Measurements from ENCODE around the gene PTPRD. TPM values are rescaled to one million over a fixed set of nuclear protein-coding genes. Genes with fewer than 3 reads are reported as not detected.

PTPRD gene
- total RNA-seq, 1 experiment from 2014 or later, result not detected

- TF ChIP-seq CTCF (IDR thresholded peaks at IDR 0.05; ENCODE audit: unreplicated experiment), result no peak
- BruUV-seq (replicated peaks), result no TSS peak
- no peak for DNase-seq (ENCODE audit: unreplicated experiment)
- Mint-ChIP-seq H3K27me3 (ENCODE audit: insufficient read depth, unreplicated experiment) (no peaks in the 10 kb centered on the region), H3K27ac (ENCODE audit: low read depth, unreplicated experiment) (no peak overlapping the region), H3K9me3 (ENCODE audit: unreplicated experiment) (peaks cover 12% of the 10 kb centered on the region), H3K4me1 (ENCODE audit: insufficient read depth, unreplicated experiment) (no peaks in the 10 kb centered on the region), H3K36me3 (ENCODE audit: insufficient read depth, unreplicated experiment) (no peaks in the 10 kb centered on the region), H3K4me3 (ENCODE audit: unreplicated experiment) (no peak overlapping the region)
- ChIA-PET CTCF (no interaction called here), POLR2A (no interaction called here)
- intact Hi-C loops (cut with micrococcal nuclease), result no loop called here
Measured at GRCh38 chr9:9229269-9229668, 1383.5 kb downstream of the PTPRD start.

GRCh38 chr9:9223175-9223574, 1389.6 kb downstream of the PTPRD start:
- CTCF ChIA-PET, result no interaction called here
- POLR2A ChIA-PET, result no interaction called here
- intact Hi-C loops (cut with micrococcal nuclease), result no loop called here
- Mint-ChIP-seq H3K27ac (ENCODE audit: low read depth, unreplicated experiment) (no peak overlapping the region), H3K4me1 (ENCODE audit: insufficient read depth, unreplicated experiment) (no peaks in the 10 kb centered on the region), H3K4me3 (ENCODE audit: unreplicated experiment) (no peak overlapping the region), H3K27me3 (ENCODE audit: insufficient read depth, unreplicated experiment) (peaks cover under 1% of the 10 kb centered on the region), H3K36me3 (ENCODE audit: insufficient read depth, unreplicated experiment) (no peaks in the 10 kb centered on the region), H3K9me3 (ENCODE audit: unreplicated experiment) (no peaks in the 10 kb centered on the region)
- DNase-seq (ENCODE audit: unreplicated experiment), result no peak
- BruUV-seq (replicated peaks), result no TSS peak
- TF ChIP-seq CTCF (IDR thresholded peaks at IDR 0.05; ENCODE audit: unreplicated experiment), result no peak

GRCh38 chr9:9222730-9223129, 1390.1 kb downstream of the PTPRD start:
- Mint-ChIP-seq H3K4me3 (ENCODE audit: unreplicated experiment) (no peak overlapping the region), H3K27ac (ENCODE audit: low read depth, unreplicated experiment) (no peak overlapping the region), H3K36me3 (ENCODE audit: insufficient read depth, unreplicated experiment) (no peaks in the 10 kb centered on the region), H3K9me3 (ENCODE audit: unreplicated experiment) (no peaks in the 10 kb centered on the region), H3K27me3 (ENCODE audit: insufficient read depth, unreplicated experiment) (peaks cover 5% of the 10 kb centered on the region), H3K4me1 (ENCODE audit: insufficient read depth, unreplicated experiment) (no peaks in the 10 kb centered on the region)
- BruUV-seq (replicated peaks), result no TSS peak
- no peak for TF ChIP-seq CTCF (IDR thresholded peaks at IDR 0.05; ENCODE audit: unreplicated experiment)
- intact Hi-C loops (cut with micrococcal nuclease), result no loop called here
- POLR2A ChIA-PET, result no interaction called here
- CTCF ChIA-PET, result no interaction called here
- no peak for DNase-seq (ENCODE audit: unreplicated experiment)

GRCh38 chr9:9216934-9217333, 1395.9 kb downstream of the PTPRD start:
- Mint-ChIP-seq H3K9me3 (ENCODE audit: unreplicated experiment) (no peaks in the 10 kb centered on the region), H3K4me1 (ENCODE audit: insufficient read depth, unreplicated experiment) (no peaks in the 10 kb centered on the region), H3K4me3 (ENCODE audit: unreplicated experiment) (no peak overlapping the region), H3K27ac (ENCODE audit: low read depth, unreplicated experiment) (no peak overlapping the region), H3K36me3 (ENCODE audit: insufficient read depth, unreplicated experiment) (no peaks in the 10 kb centered on the region), H3K27me3 (ENCODE audit: insufficient read depth, unreplicated experiment) (peaks cover 45% of the 10 kb centered on the region)
- DNase-seq (ENCODE audit: unreplicated experiment), result no peak
- no TSS peak for BruUV-seq (replicated peaks)
- ChIA-PET POLR2A (no interaction called here), CTCF (interaction anchor here (0.7 kb wide), 1 partner anchor 1589 kb away, joined by 3 read pairs; no protein-coding TSS in a partner anchor)
- intact Hi-C loops (cut with micrococcal nuclease), result no loop called here
- TF ChIP-seq CTCF (IDR thresholded peaks at IDR 0.05; ENCODE audit: unreplicated experiment), result no peak
